COLO668 (cell line): ENCODE data around the gene CORIN.
"Not testable (repeated sequence)": the region's sequence is repeated elsewhere in the genome, so short reads cannot be mapped to it uniquely, and the experiment has no call there.

Source experiments
- DNase-seq: peaks from one replicate; lab custom pipeline; 2025; ENCODE audit not compliant: unreplicated experiment; lab: John Stamatoyannopoulos, UW

The CORIN gene

DNA sequence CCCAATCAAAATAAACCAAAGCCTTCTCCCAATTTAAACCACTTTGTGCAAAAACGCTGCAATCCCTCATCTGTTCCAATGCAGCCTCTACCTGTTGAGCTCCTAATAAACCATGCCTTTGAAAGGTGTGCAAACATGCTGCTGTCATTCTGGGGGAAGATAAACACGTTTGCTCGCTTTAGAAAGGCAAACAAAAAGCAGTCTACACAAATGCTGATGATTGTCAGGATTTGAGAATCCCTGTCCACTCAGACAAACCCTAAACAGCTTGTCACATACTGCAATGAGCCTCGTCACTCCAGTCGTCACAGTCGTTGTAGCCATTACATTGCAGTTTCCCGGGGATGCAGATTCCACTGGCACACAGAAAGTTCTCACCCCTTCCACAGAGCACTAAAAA is 145.2 kb downstream of the CORIN start:
- peak; percentile 71 for DNase-seq

DNA sequence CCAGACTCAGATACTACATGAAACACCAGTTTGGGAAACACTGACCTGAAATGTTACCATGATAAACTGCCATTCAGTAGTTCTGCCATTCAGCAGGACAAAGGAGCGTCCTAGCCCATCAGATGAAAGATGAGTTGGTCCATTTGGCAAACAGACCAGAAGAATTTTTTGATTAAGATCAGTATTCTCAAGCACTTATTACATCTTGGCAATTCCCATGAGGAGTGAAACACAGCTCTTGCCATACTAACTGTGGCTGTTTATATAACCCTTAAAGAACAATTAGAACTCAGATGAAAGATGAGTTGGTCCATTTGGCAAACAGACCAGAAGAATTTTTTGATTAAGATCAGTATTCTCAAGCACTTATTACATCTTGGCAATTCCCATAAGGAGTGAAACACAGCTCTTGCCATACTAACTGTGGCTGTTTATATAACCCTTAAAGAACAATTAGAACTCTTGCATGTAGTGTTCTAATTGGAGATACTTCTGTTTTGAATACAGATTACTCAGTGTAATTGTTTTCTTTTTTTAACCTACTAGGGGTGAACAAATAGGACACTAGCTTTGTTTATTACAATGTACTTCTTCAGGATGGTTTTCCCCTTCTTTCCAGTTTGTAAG is 146.0 kb downstream of the CORIN start:
- not testable (repeated sequence) for DNase-seq

DNA sequence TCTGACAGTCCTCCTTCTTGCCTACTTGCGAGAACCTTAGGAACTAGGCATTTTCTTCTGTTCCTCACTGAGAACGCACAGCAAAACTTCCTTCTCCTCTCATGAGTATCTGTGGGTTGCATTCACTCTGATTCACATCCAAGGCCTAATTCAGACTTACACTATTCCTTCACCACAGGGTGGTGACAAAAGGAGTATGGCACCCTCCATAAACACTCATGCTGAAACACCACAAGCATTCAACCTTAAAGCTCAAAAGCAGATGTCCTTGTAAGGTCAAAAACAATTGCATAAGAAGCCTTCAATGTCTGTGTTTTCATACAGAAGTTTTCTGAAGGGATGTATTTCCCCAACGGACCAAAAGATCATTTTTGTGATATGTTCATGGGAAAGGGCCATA is 147.3 kb downstream of the CORIN start:
- DNase-seq = no peak

DNA sequence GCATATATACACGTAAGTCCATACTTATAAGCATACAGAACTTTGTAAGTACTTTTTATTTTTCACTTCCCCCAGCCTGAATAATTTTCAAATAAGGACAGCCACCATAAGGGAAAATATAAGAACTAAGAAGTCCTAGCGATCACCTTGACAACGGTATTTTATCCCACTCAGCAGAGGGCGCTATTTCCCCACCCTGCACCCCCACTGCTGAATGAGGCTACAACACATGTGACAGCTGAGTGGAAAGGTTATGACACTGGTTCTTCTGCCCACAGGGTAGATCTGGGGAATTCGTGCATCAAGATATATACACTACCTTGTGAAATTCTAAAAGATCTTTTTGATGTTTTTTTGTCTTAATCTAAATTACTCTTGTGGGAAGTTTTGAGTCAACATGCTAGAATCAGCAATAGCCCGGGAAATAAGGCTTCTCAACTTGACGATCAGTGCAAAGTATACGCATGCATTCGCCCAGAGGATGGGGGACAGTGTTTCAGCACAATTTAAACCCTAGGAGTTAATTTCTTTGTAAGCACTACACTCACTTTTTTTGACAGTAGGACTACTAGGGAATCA is 151.5 kb downstream of the CORIN start:
- peak; percentile 48 for DNase-seq

DNA sequence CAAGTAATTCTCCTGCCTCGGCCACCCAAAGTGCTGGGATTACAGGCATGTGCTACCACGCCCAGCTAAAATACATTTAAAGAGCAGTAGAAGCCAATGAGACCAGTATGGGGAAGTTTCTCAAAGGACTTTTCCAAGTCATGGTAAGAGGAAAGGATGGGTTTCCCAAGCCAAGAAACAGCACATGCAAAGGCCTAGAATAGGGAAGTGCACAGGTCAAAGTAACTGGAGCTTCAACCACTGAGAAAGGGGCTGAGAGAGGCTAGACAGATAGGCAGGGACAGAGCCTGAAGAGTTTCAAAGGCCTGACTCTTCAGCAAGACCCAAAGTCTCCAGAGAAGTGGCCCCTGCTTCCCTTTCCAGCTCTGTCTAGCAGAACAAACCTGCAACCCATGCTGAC is 162.1 kb downstream of the CORIN start:
- no peak for DNase-seq

GRCh38 chr4:47674144-47674543 is 163.7 kb downstream of the CORIN start:
- no peak for DNase-seq

DNA sequence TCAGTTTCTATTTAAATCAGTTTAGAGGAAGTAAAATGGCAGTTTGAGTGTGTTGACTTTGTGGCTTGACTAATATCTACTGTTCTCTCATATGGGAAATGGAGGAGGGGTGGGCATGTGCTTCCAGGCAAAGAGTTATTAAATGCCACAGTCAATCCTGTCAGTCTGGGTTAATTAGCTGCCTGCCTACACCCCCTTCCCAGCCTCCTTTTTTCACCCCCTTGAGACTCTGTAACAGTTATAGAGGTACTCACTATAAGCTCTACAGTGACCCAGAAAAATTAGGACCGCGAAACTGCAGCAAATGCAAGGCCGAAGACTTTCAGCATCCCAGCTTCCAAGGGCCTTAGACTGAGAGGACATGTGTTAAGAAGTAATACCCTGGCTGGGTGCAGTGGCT is 165.2 kb downstream of the CORIN start:
- no peak for DNase-seq

DNA sequence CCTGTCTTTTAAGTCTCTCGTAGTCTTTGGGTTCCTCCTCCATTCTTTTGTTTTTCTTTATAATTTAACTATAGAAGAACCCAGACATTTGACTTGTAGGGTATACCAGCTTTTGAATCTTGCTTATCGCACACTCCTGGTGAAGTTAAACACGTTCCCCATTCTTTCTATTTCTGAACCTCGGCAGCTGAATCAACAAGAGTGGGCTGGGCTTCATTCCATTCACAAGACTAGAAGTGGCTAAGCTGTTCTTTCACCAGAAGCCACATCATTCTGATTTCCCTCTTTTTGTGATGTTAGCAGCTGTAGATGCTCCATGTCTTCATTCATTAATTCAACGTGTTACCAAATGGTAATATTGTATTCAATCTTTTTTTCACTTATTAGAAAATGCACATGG is 167.9 kb downstream of the CORIN start:
- DNase-seq = peak; percentile 41

DNA sequence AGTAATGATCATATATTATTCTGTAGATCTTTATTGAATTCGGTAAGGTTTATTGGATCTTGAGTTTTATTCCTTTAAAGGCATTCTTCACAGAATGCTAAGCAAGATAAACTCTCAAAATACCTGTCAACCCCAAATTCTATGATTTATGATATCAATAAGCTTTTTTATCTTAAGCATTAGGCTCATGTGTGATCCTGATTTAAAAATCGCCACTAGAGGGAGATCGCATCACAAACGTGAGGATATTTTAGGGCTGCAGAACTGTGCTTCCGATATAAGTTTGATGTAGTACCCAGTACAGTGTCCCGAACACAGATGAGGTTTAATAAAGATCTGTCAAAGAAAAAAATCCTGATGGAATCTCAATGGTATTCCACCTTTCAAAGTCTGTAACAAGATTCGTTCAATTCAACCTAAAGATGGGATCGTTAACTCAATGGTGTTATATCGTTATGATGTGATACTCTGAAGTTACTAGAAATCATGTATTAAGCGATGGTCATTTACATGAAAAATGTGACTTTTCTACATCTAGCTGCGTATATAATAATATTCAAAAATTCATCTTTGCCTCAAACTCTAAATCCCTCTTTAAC is 169.0 kb downstream of the CORIN start:
- peak; percentile 35 for DNase-seq

DNA sequence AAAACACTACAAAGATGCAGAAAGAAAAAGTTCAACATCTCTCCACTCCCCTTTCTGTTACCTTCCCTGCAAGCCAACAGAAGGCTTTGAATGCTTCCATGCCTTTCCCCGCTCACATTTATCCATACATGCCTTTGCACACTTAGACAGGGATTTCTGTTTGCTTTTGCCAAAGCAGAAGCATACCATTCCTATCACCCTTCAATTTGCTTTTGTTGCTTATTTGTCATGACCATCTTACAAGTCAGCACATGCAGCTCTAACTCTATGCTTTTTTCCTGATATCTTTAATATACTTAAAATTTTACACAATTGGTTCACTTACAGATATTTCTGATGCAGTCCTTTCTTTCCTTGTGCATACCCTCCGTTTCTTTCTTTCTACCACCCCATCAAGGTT is 169.6 kb downstream of the CORIN start:
- no peak for DNase-seq

GRCh38 chr4:47667552-47667951 is 170.3 kb downstream of the CORIN start:
- no peak for DNase-seq

- no peak for DNase-seq
These were observed 173.6 kb downstream of the CORIN start for GRCh38 chr4:47664051-47664826.

DNA sequence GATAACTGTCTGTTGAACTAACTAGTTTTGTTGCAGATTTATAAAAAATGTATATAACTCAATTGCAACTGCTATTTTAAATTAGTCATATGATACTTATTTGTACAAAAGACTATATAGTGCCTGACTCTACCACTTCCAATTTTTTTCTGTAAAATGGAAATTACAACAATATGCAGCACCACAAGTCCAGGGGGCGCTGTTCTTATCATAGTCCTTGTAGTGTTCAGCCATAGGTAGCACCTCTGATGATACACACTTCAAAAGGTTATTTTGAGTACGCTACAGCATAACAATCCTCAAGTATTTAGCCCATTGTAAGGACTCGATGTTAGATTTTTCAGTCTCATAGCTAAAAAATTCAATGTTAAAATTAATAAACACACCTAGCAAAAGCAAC is 174.9 kb downstream of the CORIN start:
- peak; percentile 7 for DNase-seq

DNA sequence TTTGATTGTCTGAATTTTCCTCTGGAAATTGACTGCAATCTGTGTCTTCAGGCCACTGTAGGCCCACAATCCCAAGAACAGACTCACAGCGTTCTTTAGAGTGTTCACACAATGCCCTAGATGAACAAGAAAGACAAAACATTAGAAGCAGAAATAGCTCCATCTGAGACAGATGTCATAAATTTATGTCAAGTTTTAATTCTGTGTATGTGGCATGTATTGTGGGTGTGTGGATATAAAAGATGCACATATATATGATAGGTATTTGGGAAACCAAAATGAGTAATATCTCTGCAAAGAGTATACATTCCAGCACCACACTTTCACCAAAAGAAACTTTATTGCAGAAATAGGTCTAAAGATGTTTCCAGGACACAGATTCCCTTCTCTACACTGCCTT is 176.1 kb downstream of the CORIN start:
- no peak for DNase-seq

DNA sequence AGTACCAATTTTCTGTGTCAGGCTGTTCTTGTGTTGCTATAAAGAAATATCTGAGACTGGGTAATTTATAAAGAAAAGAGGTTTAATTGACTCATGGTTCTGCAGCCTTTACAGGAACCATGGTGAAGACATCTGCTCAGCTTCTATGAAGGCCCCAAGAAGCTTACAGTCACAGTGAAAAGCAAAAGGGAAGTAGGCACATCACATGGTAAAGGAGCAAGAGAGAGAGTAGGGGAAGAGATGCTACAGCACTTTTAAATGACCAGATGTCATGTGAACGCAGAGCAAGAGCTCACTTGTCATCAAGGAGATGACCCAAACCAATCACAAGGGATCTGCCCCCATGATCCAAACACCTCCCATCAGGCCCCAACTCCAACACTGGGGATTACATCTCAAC is 178.5 kb downstream of the CORIN start:
- DNase-seq = no peak

- DNase-seq = no peak
These were observed 182.7 kb downstream of the CORIN start for GRCh38 chr4:47654972-47655693.

DNA sequence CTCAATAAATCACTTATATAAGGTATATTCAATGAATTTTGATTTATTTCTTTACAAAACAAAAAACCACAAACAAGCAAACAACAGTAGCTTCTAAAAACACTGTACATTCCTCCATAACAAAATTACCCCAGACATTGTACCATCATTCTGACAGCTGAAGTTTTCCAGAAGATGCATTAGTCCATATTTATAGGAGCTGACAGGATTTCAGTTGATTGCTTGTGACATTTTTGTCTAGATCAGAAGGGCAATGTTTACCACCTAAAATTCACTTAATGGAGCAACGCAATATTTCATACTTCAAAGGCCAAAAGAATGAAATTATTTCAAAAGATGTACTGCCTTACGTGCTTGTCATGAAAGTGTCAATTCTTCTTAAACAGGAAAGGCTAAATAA is 185.8 kb downstream of the CORIN start:
- no peak for DNase-seq

DNA sequence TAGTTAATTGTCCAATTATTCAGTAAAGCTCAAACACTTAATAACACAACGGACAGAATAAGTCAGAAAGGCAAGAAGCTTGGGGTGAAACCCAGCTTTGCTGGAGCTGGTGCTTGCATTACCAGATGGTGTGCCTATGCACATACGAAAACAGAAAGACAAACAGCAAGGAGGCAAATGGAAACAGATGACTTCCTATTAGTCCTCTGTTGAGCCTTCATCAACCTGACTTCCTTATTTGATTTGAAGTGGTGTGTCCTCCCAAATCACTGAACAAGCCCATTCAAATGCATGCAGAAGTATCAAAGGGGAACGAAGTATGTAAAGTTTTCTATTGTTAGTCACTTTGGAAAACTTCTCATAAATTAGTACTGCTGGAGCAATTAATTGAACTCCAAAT is 186.6 kb downstream of the CORIN start:
- no peak for DNase-seq

DNA sequence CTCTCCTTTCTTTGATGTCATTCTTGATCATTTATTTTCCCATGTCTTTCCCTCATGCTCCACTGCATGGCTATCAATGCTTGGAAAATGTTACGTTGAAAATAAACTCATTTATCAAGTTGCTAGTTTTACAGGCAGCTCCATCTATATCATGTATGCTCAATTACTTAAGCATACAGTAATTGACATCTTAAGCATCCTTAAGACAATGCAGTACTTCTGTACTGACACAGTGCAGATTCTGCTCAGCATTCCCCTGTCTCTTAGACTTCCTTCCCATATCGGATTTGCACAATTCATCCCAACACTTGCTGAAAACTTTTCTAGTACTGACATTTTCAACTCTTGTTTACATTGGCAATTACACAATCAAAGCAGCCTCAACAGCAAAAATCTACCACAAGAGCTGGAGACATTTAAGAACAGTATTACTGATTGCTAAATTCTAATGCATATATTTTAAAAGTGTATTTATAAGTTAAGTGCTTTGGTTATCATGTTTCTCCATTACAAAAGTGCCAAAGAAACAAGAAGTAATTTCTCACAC is 187.2 kb downstream of the CORIN start:
- DNase-seq = no peak

GRCh38 chr4:47647544-47647943 is 190.3 kb downstream of the CORIN start:
- no peak for DNase-seq

DNA sequence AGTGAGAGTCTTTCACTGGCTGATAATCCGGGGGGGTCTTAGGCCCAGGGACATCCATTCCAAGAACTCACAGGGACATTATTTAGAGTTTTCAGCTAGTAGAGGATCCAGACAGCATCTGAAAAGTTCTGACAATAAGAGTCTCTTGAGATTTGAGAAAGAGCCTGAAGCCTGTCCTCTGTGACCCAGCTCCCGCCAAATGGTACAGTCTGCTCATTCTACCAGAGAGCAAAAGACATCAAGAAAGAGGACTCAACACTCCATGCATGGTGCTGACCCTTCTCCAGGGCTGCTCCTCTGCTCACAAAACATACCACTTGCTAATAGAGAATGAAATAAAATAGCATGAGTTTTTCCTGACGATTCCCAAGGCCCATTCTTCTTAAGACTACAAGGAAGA is 190.8 kb downstream of the CORIN start:
- no peak for DNase-seq
